Middle frontal gyrus (tissue), 1 donor: ENCODE results near the gene MARCHF6.
"Not testable (repeated sequence)": the region's sequence is repeated elsewhere in the genome, so short reads cannot be mapped to it uniquely, and the experiment has no call there.

ENCODE experiments used
- DNase-seq: peaks from one replicate; pipeline ENCODE4 v3.0.0-alpha.2; 2015; ENCODE audit warnings: low spot score; ENCODE audit errors: extremely low spot score

The MARCHF6 gene

GRCh38 chr5:10348258-10348657 is 5.2 kb upstream of the MARCHF6 start:
- DNase-seq: no peak

GRCh38 chr5:10351199-10351905 is 2.1 kb upstream of the MARCHF6 start:
- DNase-seq: no peak

GRCh38 chr5:10351919-10352318 is 1.6 kb upstream of the MARCHF6 start:
- no peak for DNase-seq

- DNase-seq: no peak
Measured at GRCh38 chr5:10352430-10353240, 860 bp upstream of the MARCHF6 start.

- DNase-seq: no peak
Measured at GRCh38 chr5:10354048-10354872, 765 bp downstream of the MARCHF6 start.

GRCh38 chr5:10355071-10355889 is 1.8 kb downstream of the MARCHF6 start:
- no peak for DNase-seq

- no peak for DNase-seq
Measured at GRCh38 chr5:10358999-10359398, 5.5 kb downstream of the MARCHF6 start.

- no peak for DNase-seq
Measured at GRCh38 chr5:10360686-10361085, 7.2 kb downstream of the MARCHF6 start.

GRCh38 chr5:10363519-10364185 is 10.2 kb downstream of the MARCHF6 start:
- DNase-seq: no peak

- DNase-seq: no peak
Measured at GRCh38 chr5:10364186-10364689, 10.7 kb downstream of the MARCHF6 start.

GRCh38 chr5:10365782-10366181 is 12.3 kb downstream of the MARCHF6 start:
- no peak for DNase-seq

- DNase-seq: no peak
Measured at GRCh38 chr5:10366310-10367272, 13.1 kb downstream of the MARCHF6 start.

GRCh38 chr5:10367579-10367978 is 14.1 kb downstream of the MARCHF6 start:
- no peak for DNase-seq

GRCh38 chr5:10370931-10371330 is 17.4 kb downstream of the MARCHF6 start:
- DNase-seq: no peak

GRCh38 chr5:10371369-10371768 is 17.9 kb downstream of the MARCHF6 start:
- not testable (repeated sequence) for DNase-seq

- DNase-seq: no peak
Measured at GRCh38 chr5:10372726-10373709, 19.5 kb downstream of the MARCHF6 start.

GRCh38 chr5:10374046-10375022 is 20.8 kb downstream of the MARCHF6 start:
- no peak for DNase-seq
